NCI-H345 (cell line): Measurements from ENCODE around the gene EFTUD2.

ENCODE experiments used
- DNase-seq: peaks from one replicate; lab custom pipeline; 2025; lab: John Stamatoyannopoulos, UW

Gene EFTUD2

DNA sequence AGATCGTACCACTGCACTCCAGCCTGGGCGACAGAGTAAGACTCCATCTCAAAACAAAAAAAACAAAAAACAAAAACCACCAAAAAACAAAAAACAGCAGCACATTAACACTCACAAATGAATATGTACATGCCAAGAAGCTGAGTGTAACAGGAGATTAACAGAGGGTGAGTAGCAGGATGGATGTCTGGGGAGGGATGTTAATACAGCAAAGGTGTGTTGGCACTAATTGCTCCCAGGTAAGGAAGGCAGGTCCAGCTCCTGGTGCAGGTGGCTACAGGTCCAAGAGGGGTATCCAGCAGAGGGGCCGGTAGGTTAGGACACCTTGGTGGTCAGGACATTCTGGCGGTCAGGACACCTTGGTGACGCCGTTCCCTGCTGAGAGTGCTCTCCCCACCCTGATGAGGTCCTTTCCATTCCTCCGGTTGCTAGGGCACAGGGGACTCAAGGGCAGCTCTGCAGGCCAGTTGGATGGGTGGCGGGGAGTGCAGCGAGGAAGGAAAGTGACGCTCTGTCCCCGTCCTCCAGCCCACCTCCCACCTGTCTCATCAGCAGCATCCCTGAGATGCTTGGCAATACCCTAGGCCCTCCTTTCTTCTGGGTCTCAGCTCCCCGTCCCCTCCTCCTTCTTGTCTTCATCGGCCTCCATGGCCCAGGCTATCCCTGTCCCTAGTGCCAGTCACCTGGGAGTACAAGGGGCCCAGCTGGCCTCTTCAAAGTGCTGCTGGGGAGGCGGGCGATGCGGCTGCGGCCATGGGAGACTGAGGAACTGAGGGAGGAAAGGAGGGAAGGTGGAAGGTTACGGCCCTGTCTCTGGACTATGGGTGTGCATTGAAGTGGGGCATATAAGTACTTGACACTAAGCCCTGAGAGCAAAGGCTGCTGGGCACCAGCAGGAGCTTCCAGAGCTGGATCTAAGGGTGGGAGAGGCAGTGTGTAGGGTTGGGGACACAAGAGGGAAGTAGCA is 26.8 kb upstream of the EFTUD2 start:
- no peak for DNase-seq

DNA sequence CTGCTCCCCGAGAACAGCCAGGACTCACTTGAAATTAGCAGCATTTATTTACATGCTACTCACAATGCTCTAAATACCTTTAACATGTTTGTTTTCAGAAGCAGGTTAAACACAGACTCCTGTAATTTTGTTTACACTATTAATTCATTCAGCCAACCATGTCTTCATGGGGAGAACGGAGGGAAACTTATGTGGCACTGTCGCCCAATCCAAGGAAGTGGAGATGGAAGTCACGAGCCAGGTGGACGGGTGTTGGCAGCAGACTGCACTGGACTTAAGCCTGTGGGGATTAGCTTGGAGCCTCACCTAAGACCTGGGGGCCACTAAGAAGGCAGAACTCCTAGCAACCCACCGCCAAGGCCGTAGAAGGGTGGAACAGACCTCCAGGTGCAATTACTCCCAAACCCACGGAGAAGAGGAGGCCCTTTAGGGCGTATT is 24.9 kb upstream of the EFTUD2 start:
- DNase-seq = no peak

DNA sequence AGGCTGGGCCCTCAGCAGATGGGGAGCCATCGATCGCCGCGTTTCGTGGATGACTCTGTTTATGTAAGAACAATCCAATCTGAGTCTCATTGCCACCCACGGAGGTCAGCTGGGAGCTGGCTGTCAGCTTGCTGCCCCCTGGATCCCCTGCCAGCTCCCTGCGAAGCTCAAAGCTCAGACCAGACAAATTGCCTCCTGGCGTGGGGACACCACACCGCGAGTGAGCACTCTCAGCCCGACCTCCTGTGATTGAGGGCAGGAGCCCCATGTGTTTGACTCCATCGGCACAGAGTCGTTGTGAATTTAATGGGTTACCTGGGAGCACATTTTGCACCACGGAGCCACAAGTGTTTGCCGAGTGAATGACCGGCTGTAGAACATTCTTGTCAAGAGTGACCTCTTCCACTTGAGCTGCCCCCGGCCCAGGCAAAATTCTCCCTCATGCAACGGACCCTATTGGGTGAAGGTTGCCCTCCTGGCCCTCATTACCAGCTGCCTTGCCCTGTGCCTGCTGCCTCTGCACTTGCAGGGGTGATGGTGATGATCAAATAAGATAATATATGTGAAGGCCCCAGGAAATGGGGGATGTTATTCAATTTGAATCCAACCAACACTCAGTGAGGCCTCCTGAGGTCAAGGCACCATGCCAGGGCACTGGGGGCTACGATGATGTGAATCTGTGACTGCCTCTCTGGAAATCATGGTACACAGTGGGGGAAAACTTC is 23.7 kb upstream of the EFTUD2 start:
- no peak for DNase-seq

DNA sequence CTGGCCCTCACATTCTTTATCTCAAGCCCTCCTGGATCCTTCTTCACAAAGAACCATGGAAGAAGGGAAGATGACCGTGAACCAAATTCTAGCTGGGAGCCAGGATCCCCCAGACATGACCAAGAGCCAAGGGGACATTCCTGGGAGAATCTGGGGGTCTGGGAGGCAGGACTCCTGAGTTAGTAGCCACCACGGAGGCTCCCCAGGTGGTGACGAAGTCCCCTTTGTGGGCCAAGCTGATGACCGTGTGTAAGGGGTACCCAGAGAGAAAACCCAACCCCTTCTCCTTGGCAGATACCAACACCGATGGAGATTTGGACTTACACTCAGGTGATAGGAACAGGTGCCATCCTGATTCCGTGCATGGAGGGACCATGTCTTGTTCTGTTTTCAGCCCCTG is 22.9 kb upstream of the EFTUD2 start:
- no peak for DNase-seq

DNA sequence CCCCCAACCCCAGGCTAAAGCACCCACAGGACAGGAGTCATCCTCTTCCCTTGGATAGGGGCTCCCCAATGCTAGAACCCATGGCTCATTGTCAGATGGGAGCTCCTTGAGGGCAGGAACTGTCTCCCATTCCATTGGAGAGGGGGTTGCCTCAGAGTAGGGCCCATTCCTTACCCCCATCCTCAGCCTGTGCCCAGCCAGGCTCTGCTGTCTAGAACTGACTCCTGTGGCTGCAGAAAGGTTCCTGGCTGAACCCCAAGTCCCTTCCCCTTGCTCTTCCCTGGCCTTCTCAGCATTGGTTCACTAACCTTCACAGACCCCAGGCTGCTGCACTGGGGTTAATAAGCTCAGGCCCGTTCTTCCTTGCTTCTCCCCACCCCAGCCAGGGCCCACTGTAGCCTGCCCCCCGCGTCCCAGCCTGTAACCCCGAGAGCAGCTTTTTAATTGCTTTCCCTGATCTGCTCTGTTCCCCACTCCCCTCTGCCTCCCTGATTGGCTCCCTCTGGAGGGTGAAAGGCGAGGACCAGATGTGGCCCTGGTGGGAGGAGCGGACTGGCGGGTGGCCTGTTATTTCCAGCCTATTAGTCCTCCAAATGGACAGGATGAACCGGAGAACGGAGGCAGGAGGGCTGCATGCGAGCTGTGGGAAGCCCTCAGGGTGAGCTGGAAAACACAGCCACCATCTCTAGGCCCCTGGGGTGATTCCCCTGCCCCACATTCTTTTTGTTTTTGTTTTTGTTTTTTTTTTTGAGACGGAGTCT is 22.1 kb upstream of the EFTUD2 start:
- no peak for DNase-seq

DNA sequence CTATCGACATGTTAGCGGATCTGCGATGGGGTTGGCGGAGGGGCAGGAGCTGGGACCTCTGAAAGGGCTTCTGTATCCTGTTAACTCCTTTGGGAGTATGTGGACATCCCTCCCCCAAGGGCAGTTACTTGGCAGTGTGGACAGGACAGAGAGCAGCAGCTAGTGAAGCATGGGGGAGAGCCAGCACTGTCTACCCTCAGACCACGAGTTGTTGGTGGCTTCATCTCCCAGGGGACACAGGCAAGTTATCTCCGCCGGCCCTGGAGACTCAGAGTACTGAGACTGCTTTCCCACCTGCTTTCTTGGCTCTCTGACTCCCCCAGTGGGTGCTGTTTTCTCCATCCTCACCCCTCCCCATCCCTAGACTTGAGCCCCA is 21.3 kb upstream of the EFTUD2 start:
- no peak for DNase-seq

DNA sequence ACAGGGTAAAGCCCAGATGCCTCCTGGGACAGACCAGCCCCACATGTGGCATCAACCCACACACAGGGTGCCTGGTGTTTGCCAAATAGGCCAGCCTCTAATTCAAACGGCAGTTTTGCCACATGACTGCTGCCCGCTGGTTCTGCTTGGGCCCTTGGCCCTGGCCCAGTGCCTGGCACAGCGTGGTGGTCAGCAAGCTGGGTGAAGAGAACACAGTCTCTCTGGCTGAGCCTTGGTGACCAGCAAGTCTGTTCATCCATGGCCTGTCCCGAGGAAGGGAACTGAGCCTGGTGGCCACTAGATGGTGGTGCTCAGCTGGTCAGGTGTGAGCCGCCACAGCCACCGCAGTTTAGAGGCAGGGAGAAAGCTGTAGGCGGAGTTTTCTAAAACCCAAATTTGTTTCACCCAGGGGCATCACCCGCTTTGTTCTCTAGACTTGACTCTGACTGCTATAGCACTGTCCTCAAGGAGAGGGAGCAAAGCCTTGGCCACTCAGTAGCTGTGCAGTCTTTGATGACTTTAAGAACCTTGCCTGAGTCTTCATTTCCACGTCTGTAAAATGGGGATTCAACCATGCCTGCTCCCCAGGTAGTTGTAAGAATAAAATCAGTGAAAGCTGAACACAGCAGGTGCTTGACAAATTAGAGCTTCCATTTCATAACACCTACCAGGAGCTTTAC is 20.8 kb upstream of the EFTUD2 start:
- peak; percentile 74 for DNase-seq

DNA sequence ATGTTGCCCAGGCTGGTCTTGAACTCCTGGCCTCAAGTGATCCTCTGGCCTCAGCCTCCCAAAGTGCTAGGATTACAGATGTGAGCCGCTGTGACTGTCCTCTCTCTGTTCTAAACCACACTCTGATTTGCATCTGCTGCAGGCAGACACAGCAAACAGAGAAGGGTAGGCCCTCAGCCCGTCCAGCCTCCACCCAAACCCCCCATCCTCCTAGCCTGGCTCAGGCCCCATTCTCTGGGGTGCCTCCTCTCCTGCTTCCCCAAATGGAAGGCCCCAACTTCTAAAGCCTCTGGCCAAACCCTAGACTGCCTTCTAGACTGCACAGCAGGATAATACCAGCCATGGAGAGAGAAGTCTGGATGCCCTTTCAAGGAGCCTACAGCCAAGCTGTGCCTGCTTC is 20.2 kb upstream of the EFTUD2 start:
- no peak for DNase-seq

DNA sequence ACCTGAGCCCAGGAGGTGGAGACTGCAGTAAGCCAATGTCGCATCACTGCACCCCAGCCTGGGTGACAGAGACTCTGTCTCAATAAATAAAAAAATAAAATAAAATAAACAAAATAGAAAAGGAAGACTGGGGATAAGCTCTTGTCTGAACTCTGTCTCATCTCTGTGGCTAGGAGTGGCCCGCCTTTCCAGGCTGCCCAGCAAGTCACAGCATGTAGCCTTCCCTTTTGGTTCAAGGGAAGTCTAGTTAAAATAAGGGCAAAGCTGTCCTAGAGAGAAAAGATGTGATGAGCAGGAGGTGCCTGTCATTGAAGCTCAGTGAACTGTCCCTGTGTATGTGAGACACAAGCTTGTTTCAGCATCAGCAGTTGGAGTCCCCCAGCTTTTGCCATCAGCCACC is 18.8 kb upstream of the EFTUD2 start:
- DNase-seq = no peak

DNA sequence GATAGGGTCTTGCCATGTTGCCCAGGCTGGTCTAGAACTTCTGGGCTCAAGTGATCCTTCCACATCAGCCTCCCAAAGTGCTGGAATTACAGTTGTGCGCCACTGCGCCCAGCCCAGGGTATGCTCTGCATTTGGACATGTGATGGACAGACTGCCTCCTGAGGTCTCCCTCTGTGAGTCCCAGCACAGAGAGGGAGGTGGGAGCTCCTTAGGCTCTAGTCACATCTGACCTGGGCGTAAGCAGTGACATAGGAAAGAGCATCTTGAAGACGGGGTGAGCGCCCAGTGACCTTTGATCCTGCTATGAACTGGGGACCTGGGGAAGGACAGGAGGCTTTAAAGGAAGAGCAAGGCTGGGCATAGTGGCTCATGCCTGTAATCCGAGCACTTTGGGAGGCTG is 18.2 kb upstream of the EFTUD2 start:
- DNase-seq = no peak

DNA sequence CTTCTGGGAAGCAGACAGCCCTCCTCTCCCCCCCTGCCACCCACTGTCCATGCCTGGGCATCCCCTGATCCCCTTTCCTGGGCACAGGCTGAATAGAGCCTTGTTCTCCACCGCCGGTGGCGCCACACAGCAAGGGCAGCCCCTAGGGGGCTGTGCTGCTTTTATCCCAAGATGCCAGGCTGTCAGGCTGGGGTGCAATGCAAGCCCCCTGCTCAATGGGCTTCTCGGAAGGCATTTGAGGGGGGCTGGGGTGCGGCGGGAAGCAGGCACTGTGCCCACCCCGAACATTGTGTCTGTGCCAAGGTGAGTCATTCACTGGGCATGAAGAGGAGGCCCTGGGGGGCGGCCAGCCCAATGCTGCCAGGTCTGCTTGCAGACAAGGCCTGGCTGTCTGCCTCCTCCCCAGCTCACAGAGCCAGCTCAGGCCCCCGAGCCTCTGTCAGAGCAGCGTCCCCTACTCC is 17.6 kb upstream of the EFTUD2 start:
- DNase-seq = no peak

DNA sequence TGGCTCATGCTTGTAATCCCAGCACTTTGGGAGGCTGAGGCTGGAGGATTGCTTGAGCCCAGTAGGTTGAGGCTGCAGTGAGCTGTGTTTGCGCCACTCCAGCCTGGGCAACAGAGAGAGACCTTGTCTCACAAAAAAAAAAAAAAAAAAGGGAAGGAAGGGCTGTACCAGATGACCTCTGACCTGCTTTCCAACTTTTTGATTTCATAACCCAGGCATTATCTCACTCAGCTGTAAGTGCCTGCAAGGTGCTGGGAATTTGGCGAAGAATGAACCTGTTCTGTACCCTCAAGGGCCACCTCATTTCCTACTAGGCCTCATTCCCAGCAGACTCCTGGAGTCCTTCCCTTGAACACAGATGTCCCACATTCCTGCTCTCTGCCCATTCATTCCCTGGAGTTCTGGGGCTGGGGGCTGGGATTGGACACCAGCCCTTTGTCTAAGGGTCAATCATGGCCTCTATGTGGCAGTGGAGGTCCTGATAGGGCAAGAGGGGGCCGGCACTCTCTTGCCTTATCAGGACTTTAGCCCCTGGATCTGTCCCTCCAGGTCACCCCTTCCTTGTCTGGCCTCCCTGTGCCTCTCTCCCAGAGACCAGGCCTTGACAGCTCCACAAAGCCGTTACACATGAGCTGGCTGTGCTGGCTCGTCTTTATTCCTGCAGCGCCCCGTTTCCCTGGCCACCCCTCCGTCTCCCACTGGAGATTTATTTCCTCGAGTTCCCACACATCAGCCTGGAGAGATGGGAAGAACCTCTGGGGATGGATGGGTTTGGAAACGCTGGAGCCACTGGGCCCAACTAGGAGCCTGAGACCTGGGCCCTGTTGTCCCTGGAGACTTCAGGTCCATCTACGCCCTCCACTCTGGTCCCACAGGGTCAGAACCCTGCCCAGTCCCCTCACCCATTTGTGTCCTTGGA is 16.9 kb upstream of the EFTUD2 start:
- DNase-seq = no peak

DNA sequence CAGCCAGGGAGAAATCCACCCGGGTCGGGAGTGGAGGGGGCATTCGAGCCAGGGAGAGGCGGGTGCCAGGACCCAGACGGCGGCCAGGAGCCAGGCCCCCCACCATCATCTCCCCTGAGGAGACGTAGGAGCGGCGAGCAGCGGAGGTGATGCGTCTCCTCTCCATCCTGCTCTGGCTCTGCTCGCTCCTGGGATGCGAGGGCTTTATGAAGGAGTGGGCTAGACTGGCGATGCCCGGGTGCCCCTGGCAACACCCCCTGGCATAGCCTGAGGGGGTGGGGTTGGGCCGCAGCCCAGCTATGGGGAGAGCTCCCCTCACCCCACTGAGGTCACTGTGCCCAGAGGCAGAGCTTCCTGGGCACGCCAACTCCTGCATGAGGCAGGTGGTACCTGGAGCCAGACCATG is 16.1 kb upstream of the EFTUD2 start, which contains the start of gene GFAP:
Gene GFAP, minus strand, starts transcription at position 180 of the 406 bp plus-strand sequence. Its CDS starts 14 bp downstream, at position 166.
- no peak for DNase-seq

DNA sequence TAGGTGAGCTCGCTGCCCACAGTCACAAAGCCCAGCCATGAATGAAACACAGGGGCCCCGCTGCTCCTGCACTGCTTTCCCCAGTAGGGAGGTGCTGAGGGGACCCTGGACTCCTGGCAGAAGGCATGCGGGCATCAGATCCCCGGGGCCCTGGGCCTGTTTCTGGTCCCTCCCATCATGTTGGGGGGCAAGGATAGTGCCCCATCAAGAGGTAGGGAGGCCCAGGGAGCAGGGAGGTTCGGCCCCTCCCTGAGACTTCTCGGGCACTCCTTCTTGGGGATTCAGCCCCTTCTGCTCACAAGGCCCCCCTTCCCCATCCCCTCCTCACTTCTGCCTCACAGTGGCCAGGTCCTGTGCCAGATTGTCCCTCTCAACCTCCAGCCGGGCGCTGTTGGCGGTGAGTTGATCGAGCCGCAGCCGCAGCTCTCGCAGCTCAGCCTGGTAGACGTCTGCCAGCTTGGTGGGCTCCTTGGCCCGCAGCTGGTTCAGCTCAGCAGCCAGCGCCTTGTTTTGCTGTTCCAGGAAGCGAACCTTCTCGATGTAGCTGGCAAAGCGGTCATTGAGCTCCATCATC is 15.5 kb upstream of the EFTUD2 start:
- no peak for DNase-seq

DNA sequence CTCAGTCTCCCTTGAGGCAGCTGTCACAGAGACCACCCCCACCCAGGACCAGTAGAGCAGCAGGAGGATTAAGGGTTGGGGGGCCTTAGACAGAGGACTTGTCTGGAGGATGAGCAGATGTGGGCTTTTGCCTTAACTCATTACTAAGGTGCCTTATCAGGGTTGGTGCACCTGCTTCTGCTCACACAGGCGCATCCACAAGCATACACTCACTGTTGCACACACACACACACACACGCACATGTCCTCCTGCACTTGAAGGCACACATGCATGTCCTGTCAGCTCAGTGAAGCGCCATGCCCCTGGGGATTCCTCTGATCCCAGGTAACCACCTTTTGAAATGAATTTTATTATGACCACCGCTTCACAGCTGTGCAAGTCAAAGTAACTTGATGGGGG is 14.9 kb upstream of the EFTUD2 start:
- DNase-seq = peak; percentile 8

DNA sequence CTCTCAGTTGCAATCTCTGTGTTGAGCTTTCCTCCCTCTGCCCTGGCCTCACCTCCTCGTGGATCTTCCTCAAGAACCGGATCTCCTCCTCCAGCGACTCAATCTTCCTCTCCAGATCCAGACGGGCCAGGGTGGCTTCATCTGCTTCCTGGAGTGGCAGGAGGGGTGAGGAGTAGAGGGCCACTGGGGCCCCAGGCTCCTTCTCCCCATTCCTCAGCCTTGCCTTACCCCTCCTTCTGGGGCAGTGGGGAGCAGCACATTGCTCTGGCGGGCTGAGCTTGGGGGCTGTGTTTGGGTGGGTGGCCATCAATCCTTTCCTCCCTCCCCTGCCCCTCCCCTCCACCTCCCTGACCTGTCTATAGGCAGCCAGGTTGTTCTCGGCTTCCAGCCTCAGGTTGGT is 14.4 kb upstream of the EFTUD2 start:
- no peak for DNase-seq

DNA sequence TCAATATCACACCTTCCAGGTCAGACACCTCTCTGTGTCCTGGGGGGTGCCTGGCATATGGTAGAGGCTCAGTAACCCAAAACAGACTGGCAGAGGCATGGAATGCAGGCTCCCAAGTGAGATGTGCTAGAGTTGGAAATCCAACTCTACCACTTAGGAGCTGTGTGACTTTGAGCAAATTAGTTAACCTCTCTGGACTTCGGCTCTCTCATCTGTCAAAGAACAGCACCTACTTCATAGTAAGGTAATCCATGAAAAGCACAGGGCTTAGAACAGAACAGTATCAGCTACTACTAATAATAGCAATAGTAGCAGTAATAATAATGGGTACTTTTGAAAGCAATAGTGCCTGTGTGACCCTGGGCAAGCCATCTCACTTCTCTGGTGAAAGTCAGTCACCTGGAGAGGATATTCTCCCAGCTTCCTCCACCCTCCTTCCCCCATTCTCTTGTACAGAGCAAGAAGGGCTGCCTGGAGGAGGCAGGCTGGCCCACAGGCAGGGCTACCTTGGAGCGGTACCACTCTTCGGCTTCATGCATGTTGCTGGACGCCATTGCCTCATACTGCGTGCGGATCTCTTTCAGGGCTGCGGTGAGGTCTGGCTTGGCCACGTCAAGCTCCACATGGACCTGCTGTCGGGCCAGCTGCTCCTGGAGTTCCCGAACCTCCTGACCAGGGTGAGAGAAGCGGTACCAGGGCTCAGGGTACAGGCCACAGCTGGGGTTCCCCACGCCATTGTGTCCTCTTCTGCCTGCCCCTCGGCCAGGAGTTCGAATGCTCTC is 13.7 kb upstream of the EFTUD2 start:
- DNase-seq = no peak

DNA sequence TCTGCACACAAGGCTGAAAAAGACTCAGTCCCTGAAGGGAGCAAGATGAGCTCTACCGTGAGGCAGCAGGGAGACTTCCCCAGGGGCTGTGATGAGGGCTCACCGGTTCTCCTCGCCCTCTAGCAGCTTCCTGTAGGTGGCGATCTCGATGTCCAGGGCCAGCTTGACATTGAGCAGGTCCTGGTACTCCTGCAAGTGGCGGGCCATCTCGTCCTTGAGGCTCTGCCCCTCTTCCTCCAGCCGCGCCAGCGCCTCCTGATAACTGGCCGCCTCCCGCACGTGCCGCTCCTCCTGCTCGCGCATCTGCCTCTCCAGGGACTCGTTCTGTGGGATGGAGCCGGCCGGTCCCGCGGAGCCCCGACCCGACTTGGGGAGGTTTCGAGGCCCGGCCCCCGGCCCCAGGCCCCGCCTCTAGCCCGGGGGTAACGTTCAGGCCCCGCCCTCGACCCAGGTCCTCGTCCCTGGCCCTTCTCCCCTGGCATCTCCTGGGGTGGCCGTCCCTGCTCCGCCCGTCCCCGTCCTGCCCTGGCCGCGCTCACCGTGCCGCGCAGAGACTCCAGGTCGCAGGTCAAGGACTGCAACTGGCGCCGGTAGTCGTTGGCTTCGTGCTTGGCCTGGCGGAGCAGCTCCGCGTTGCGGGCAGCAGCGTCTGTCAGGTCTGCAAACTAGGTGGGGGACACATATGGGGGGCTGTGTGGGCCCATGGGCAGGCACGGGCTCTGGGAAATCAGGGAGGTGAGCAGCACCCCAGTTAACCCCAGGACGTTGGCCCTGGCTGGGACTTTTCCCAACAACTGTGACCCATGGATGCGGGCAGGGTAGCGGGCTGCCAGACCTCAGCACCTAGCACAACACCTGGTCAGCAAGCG is 12.1 kb upstream of the EFTUD2 start:
- DNase-seq = peak; percentile 15
